Uterus (tissue), 4 donors: ENCODE data around the gene INF2. TPM values are rescaled to one million over a fixed set of nuclear protein-coding genes. Genes with fewer than 3 reads are reported as not detected.
A peak's percentile ranks its signal among the peaks of the same experiment; 100 is the strongest.

Experiments used
- DNase-seq, 2 donors: peaks; one replicate each; pipeline ENCODE4 v3.0.0-alpha.2; 2019 to 2020
- H3K27ac ChIP-seq, 2 donors: fragments of 200-600 bp; sonication (generic); 1 replicate in 1 of 2; 2 replicates in 1 of 2; pipeline ENCODE4 v1.5.1; 2016 to 2018
- H3K27me3 ChIP-seq, 2 donors: fragments of 200-600 bp; sonication (generic); one replicate each; pipeline ENCODE4 v1.5.1; 2018 to 2019; ENCODE audit warnings: control low read depth in 1 of 2
- H3K36me3 ChIP-seq, 2 donors: fragments of 200-600 bp; sonication (generic); one replicate each; pipeline ENCODE4 v1.5.1; 2019; ENCODE audit warnings: control low read depth in 1 of 2
- H3K4me1 ChIP-seq, 2 donors: fragments of 200-600 bp; sonication (generic); one replicate each; pipeline ENCODE4 v1.5.1; 2018 to 2019; ENCODE audit warnings: control low read depth in 1 of 2
- H3K4me3 ChIP-seq, 2 donors: fragments of 200-600 bp; sonication (generic); 1 replicate in 1 of 2; 2 replicates in 1 of 2; pipeline ENCODE4 v1.5.1; 2018 to 2019; ENCODE audit warnings: mild to moderate bottlenecking in 1 of 2
- H3K9me3 ChIP-seq, 2 donors: fragments of 200-600 bp; sonication (generic); one replicate each; pipeline ENCODE4 v1.5.1; 2019; ENCODE audit warnings: control low read depth in 1 of 2
- POLR2A ChIP-seq, 2 donors: fragments of 450-650 bp; IDR thresholded peaks; one replicate each; pipeline ENCODE4 v1.6.1; 2016; ENCODE audit warnings: antibody characterized with exemption in 2 of 2, mild to moderate bottlenecking in 1 of 2, moderate library complexity in 1 of 2
- intact Hi-C: fragments of 100-400 bp; cut with DNase I; formaldehyde crosslinking; loops from one replicate; pipeline ENCODE4 v1.15.1; 2023; ENCODE audit warnings: low total_unique reads
- total RNA-seq, 4 donors: library from RNA; depleted of rRNA in 3 of 4; stranded (reverse); fragments of >200 nt in 3 of 4; gene quantifications; one replicate each; pipeline versions ENCODE4 v1.1.0 to v1.2.4, GENCODE V29; 2014 to 2023
- TF ChIP-seq, protein P1 (sequence below), 4 experiments: fragments of 200-600 bp in 2 of 4; fragments of 450-650 bp in 2 of 4; sonication (generic) in 2 of 4; IDR thresholded peaks; one replicate each; pipeline ENCODE4 v1.5.1; 2016 to 2019; ENCODE audit warnings: antibody characterized with exemption in 4 of 4, mild to moderate bottlenecking in 2 of 4, moderate library complexity in 1 of 4
- donor health status: DM: yes; HTN: yes; CAD: no.

Gene INF2
- total RNA-seq, 4 donors from 2014 or later: 13.5 to 79.4 (median 44.6) TPM

DNA sequence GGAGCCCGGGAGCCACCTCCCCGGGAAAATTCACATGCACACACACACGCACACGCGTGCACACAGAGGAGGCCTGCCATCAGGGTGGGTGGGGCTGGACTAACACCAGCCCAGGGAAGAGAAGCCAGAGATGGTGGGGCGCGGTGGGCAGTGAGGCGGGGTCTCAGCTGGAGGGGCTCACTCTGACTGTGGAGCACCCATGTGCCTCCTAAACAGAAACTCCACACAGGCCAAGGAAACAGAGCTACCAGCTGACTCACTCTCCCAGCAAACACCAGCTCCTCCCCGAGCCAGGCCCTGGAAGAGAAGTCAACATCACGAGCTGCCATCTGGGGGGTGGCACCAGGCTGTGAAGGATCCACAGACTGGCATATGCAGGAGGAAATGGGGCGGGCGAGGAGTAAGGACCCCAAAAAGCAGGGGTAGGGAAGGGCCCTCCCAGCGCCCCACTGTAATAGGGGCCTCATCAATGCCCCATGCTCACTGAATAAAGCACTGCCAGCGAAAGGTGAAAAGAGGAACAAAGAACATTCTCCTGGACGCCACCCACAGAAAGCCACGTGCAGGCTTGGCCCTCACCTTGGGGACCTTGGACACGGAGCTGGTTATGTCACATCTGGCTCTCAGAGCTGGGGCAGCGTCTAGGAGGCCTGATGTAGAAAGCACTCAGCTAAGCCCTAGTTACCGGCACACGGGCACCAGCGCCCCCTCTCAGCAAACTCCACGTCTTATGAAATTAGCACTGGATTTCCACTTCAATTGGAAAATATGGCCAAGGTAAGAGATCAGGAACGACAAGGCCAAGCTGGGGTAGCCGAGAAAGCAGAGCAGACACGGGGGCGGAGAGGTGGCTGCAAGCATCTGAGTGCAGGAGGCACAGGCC lies 8.4 kb upstream of the INF2 start:
- intact Hi-C loops: no loop called here
- Histone ChIP-seq H3K36me3 (no peaks in the 10 kb centered on the region), H3K27ac (peak overlapping the region; percentile 69 to 90), H3K4me1 (peaks cover 8 to 45% of the 10 kb centered on the region in 2 donors), H3K9me3 (no peaks in the 10 kb centered on the region), H3K27me3 (no peaks in the 10 kb centered on the region), H3K4me3 (no peak overlapping the region)
- DNase-seq: peak; percentile 47 to 66
- TF ChIP-seq, protein P1, sequence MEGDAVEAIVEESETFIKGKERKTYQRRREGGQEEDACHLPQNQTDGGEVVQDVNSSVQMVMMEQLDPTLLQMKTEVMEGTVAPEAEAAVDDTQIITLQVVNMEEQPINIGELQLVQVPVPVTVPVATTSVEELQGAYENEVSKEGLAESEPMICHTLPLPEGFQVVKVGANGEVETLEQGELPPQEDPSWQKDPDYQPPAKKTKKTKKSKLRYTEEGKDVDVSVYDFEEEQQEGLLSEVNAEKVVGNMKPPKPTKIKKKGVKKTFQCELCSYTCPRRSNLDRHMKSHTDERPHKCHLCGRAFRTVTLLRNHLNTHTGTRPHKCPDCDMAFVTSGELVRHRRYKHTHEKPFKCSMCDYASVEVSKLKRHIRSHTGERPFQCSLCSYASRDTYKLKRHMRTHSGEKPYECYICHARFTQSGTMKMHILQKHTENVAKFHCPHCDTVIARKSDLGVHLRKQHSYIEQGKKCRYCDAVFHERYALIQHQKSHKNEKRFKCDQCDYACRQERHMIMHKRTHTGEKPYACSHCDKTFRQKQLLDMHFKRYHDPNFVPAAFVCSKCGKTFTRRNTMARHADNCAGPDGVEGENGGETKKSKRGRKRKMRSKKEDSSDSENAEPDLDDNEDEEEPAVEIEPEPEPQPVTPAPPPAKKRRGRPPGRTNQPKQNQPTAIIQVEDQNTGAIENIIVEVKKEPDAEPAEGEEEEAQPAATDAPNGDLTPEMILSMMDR (IDR thresholded peaks at IDR 0.05): peak in 2 of 4 experiments; percentile 5 to 14
- TF ChIP-seq POLR2A (IDR thresholded peaks at IDR 0.05): no peak

DNA sequence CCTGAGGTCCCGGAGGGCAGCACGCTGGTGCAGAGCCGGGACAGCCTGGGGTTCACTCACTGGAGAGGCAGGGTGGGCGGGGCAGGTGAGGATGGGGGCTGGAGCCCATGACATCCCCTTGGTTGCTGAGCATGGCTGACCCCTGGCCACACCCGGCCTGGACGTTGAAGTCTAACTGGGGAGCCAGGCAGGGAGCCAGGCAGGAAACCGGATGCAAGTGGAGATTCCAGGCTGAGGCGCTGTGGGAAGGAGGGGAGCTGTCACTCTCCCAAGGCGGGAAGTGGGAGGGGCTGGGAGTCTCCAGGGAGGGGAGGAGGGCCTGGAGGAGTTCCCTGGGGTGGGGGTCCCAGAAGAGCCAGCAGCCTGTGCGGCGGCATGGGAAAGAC lies 7.7 kb upstream of the INF2 start:
- H3K4me3 ChIP-seq: peak overlapping the region in 1 of 2 donors; percentile 2
- peak overlapping the region; percentile 69 to 90 for H3K27ac ChIP-seq
- DNase-seq: peak; percentile 85 to 89
- TF ChIP-seq, protein P1 (IDR thresholded peaks at IDR 0.05): no peak
- TF ChIP-seq POLR2A (IDR thresholded peaks at IDR 0.05): no peak
- H3K27me3 ChIP-seq: no peaks in the 10 kb centered on the region
- peaks cover 8 to 45% of the 10 kb centered on the region in 2 donors for H3K4me1 ChIP-seq
- intact Hi-C loops: no loop called here
- no peaks in the 10 kb centered on the region for H3K9me3 ChIP-seq
- H3K36me3 ChIP-seq: no peaks in the 10 kb centered on the region

DNA sequence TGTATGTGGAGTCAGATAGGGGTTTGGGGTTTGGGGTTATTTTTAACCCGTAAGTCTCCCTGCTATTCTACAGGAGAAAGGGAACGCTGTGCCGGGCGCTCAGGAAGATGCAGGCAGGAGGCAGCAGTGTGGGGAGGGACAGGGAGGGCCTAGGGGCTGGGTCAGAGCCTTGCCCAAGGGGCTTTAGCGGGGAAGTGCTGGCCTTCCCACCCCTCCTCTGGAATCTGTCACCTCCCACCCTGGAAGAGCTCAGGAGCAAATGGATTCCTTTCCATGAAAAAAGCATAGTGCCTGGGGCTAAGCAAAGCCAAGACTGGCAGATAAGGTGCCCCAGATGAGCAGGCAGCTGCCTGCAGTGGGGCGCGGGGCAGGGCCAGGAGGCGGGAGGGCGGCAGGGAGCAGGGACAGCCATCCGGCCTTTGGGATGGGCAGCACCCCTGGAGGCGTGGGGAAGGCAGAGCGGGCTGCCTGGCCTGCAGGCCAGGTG lies 7.3 kb upstream of the INF2 start:
- H3K9me3 ChIP-seq: no peaks in the 10 kb centered on the region
- TF ChIP-seq, protein P1 (IDR thresholded peaks at IDR 0.05): no peak
- TF ChIP-seq POLR2A (IDR thresholded peaks at IDR 0.05): no peak
- peak overlapping the region in 1 of 2 donors; percentile 2 for H3K4me3 ChIP-seq
- no peaks in the 10 kb centered on the region for H3K36me3 ChIP-seq
- peak overlapping the region; percentile 69 to 90 for H3K27ac ChIP-seq
- H3K4me1 ChIP-seq: peaks cover 8 to 41% of the 10 kb centered on the region in 2 donors
- no peak for DNase-seq
- intact Hi-C loops: no loop called here
- H3K27me3 ChIP-seq: no peaks in the 10 kb centered on the region

DNA sequence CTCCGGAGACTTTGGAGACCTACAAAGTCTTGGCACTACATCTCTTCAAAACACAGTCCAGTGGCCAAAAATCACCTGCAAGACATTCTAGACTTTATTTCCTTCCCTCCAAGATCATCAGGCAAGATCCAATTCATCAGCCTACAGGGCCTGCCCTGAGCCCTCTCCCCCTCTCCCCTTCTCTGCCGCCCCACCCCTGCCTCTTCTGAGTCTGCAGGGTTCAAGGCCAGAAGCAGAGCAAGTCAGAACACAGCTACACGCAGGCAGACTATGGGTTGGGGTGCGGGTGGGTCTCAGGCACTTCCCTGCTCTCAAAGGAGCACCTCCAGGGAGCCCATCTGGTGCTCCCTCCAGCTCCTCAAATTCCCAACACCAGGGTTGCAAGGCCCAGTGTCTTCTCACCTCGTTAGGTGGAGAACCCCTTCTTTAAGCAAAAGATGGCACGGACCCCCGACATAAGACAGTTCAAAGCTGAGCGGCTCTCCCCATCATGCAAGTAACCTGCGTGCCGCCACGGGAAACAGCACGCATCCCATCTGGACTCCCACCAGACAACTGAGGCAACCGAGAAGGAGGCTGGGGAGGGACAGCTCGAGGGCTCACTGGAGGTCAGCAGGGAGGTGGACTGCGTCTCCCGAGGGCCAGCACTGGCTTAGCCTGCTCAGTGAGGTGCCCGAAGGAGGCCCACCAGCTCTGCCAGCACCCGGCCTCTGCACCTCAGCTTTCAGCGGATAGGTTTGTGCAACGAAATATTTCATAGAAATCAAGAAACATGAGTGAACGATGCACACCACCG lies 5.6 kb upstream of the INF2 start:
- no peaks in the 10 kb centered on the region for H3K27me3 ChIP-seq
- H3K4me1 ChIP-seq: peaks cover 5 to 32% of the 10 kb centered on the region in 2 donors
- H3K36me3 ChIP-seq: no peaks in the 10 kb centered on the region
- no peak overlapping the region for H3K27ac ChIP-seq
- no peak for TF ChIP-seq POLR2A (IDR thresholded peaks at IDR 0.05)
- TF ChIP-seq, protein P1 (IDR thresholded peaks at IDR 0.05): no peak
- H3K9me3 ChIP-seq: no peaks in the 10 kb centered on the region
- no peak overlapping the region for H3K4me3 ChIP-seq
- DNase-seq: no peak
- intact Hi-C loops: no loop called here
